OCI-M1 (cell line): ENCODE data around the gene TOMM7.
"Not testable (repeated sequence)": the region's sequence is repeated elsewhere in the genome, so short reads cannot be mapped to it uniquely, and the experiment has no call there.

Source experiments
- DNase-seq: peaks from one replicate; lab custom pipeline; 2025; lab: John Stamatoyannopoulos, UW

Gene TOMM7

GRCh38 chr7:22784346-22784745 lies 38.3 kb downstream of the TOMM7 start:
- DNase-seq, result no peak

- DNase-seq, result no peak
Observed at GRCh38 chr7:22783421-22783820, 39.2 kb downstream of the TOMM7 start.

GRCh38 chr7:22782616-22783232 lies 39.9 kb downstream of the TOMM7 start:
- DNase-seq, result peak; percentile 69

GRCh38 chr7:22781230-22781711 lies 41.4 kb downstream of the TOMM7 start:
- no peak for DNase-seq

GRCh38 chr7:22779730-22780323 lies 42.8 kb downstream of the TOMM7 start:
- not testable (repeated sequence) for DNase-seq

- DNase-seq, result no peak
Observed at GRCh38 chr7:22776964-22777363, 45.7 kb downstream of the TOMM7 start.

GRCh38 chr7:22772885-22773284 lies 49.8 kb downstream of the TOMM7 start:
- DNase-seq, result no peak

- peak; percentile 27 for DNase-seq
Observed at GRCh38 chr7:22771872-22772228, 50.8 kb downstream of the TOMM7 start.

GRCh38 chr7:22771194-22771871 lies 51.3 kb downstream of the TOMM7 start:
- no peak for DNase-seq

GRCh38 chr7:22765609-22766008 lies 57.0 kb downstream of the TOMM7 start:
- DNase-seq, result no peak
